ENCODE data around the gene ANKMY1.

GRCh38 chr2:240498171-240498957 is 59.4 kb downstream of the ANKMY1 start:
- no peak for TF ChIP-seq CTCF (IDR thresholded peaks at IDR 0.05)
- TF ChIP-seq POLR2A (IDR thresholded peaks at IDR 0.05): no peak

All from lower leg skin (tissue), 3 donors.